Measurements from ENCODE around the gene MYMX.
"Not testable (repeated sequence)": the region's sequence is repeated elsewhere in the genome, so short reads cannot be mapped to it uniquely, and the experiment has no call there.

DNA sequence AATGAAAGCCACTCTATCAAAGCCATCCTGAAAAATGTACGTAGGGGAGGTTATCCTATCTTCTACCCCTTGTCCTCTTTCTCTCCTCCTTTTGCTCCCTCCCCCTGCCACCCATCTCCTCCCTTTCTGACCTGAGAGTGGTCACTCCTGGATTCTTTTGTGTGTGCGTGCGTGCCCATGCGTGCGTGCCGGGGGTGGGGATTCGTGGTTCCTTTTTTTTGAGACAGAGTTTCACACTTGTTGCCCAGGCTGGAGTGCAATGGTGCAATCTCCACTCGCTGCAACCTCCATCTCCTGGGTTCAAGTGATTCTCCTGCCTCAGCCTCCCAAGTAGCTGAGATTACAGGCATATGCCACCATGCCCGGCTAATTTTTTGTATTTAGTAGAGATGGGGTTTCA is 14.7 kb downstream of the MYMX start:
- TF ChIP-seq, protein P1, sequence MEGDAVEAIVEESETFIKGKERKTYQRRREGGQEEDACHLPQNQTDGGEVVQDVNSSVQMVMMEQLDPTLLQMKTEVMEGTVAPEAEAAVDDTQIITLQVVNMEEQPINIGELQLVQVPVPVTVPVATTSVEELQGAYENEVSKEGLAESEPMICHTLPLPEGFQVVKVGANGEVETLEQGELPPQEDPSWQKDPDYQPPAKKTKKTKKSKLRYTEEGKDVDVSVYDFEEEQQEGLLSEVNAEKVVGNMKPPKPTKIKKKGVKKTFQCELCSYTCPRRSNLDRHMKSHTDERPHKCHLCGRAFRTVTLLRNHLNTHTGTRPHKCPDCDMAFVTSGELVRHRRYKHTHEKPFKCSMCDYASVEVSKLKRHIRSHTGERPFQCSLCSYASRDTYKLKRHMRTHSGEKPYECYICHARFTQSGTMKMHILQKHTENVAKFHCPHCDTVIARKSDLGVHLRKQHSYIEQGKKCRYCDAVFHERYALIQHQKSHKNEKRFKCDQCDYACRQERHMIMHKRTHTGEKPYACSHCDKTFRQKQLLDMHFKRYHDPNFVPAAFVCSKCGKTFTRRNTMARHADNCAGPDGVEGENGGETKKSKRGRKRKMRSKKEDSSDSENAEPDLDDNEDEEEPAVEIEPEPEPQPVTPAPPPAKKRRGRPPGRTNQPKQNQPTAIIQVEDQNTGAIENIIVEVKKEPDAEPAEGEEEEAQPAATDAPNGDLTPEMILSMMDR (IDR thresholded peaks at IDR 0.05) = not testable (repeated sequence)
- TF ChIP-seq POLR2A (IDR thresholded peaks at IDR 0.05); EP300 (IDR thresholded peaks at IDR 0.05; ENCODE audit: low read depth): not testable (repeated sequence)
